Measurements from ENCODE around the gene NUDT12.

NUDT12 gene

GRCh38 chr5:103541114-103541513 lies 21.5 kb downstream of the NUDT12 start:
- DNase-seq (ENCODE audit: low read depth in 2 of 2), result no peak

DNA sequence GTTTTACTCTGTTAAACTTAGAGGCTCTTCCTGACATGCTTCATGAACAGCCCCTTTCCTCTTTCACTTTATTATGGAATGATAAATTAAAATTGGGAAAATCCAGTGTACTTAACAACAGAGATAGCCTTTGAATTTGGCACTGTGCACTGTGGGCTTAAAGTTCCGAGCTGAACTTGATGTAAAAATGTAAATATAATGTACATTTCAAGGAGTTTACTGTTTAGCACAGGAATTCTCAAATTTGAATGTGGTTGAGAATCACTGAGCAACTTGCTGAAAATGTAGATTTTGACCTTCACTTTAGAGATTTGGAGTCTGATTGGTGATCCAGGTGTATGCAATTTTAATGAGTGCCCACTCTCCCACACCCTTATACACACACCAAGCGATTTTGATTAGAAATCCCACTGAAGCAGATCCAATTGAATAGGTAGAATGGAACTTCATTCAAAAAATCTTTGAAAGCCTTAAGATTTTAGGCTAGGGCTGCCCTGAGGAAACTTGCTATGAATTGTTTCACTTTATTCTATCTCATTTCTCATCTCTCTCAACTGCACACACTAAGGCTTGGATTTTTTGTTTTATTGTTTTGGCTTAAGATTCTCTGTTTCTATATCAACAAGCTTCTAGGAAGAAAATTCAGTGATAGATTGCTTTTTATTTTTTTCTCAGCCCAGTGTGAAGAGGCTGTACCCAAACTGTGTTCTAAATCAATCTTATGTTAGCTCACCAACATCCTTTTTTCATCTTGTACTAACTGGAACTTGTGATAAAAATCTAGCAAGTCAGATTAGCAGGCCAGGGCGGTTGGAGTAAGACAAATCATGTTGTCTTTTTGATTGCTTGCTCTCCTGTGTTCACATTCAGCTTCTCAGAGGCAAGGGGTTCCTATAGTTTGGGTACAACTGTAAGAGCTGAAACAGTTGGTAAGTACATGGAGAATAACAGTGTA lies 22.9 kb downstream of the NUDT12 start:
- no peak for DNase-seq (ENCODE audit: low read depth in 2 of 2)

- DNase-seq (ENCODE audit: low read depth in 2 of 2), result no peak
These were observed 30.4 kb downstream of the NUDT12 start for GRCh38 chr5:103532086-103532734.

GRCh38 chr5:103526164-103526915 lies 36.2 kb downstream of the NUDT12 start:
- DNase-seq (ENCODE audit: low read depth in 2 of 2), result no peak

DNA sequence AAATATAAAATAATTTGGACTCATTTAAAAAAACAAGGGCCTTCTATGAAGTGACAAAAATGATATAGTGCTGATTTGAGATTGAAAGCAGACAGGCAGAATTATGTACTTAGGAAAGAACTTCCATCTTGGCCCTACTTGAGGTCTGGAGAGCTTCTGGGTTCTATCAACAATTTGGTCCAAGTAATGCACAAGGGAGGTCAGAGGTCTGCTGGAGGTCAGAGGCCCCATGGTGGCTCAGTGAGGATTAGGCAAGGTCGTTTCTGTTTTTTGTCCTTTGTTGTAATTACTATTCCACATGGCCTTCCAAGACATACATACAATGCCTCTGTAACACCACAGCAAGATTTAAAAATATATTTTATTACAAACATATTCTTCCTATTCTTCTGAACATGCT lies 37.2 kb downstream of the NUDT12 start:
- DNase-seq (ENCODE audit: low read depth in 2 of 2), result no peak

DNA sequence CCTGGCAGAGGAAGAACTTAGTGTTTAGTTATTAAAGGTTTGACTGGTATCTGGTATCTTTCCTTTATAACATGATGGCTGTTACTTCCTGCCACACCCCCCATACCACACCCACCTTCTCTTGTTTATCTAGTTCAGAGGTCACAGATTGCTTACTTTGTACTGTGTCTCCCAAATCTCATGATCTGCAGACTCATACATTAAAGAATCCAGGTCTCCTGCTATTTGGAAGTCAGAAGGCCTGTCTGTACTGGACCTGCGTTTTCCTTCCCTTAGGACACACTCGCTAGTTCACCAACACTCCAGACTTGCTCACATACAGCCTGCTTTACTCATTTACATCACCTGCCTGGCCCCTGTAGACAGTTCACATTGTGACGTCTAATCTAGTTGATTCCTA lies 39.3 kb downstream of the NUDT12 start:
- no peak for DNase-seq (ENCODE audit: low read depth in 2 of 2)

DNA sequence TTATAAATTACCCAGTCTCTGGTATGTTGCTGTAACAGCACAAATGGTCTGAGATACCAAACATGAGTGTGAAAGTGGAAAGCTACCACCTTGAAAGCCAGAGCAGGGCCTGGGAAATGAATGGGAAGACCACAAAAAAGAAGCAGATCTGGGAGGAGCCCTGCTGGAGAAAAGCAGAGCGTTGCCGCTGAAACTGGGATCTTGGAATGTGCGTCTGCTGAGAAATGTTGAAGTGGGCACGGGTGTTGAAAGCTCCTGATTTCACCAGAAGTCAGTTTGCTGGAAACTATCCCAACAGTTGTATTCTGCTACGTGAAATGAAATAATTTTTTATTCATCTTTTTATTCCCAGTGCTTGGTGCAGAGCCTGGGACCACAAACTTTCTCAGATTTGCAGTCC lies 40.0 kb downstream of the NUDT12 start:
- DNase-seq (ENCODE audit: low read depth in 2 of 2), result no peak

GRCh38 chr5:103519550-103519949 lies 43.0 kb downstream of the NUDT12 start:
- no peak for DNase-seq (ENCODE audit: low read depth in 2 of 2)

DNA sequence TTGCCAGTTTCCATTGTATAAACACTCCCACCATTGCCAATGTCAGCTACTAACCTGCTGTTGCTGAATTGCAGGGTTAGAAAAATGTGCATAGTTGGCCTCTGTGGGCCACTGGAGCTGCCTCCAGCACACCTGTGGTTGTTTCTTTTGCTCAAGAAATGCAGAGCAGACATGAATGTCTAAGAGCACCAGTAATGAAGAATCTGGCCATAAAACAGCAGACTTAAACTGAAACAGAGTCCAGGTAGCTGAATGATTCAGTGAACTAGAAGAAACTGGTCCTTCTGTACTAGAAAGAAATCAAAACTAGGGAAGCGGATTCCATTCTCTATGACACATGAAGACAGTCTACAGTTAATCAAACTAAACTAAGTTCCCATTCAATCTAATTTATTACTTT lies 48.2 kb downstream of the NUDT12 start:
- no peak for DNase-seq (ENCODE audit: low read depth in 2 of 2)

GRCh38 chr5:103513701-103514100 lies 48.9 kb downstream of the NUDT12 start:
- no peak for DNase-seq (ENCODE audit: low read depth in 2 of 2)

DNA sequence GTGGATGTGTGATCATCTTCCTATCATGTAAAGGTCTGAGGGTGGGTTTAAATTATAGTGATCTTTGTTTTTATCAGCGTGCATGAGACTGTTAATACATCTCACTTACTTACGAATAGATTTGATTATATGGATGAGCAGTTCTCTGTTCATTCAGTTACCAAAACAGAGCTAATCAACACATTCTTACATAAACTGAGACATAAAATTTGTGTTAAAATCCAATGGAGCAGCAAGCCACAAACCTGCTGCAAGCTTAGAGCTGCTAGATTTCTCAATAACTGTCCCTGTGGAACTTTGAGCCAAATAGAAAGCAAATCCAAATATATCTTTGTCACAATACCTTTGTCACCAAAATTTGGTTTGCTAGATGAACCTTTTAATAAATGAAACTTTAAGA lies 50.1 kb downstream of the NUDT12 start:
- DNase-seq (ENCODE audit: low read depth in 2 of 2), result no peak

DNA sequence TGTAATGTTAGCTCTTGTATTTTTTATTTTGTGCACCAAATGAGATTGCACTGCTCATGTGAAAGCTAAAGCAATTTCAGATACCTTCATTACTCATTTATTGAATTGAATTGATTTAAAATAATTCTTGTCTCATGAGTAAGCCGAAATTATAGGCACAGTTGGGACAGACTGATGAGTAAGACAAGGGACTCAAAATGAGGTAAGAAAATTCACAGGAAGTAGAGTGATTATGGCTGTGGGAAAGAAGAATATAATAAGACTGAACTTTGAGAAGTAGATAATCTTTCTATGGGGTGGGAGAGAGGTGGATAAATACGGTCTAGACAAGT lies 51.1 kb downstream of the NUDT12 start:
- no peak for DNase-seq (ENCODE audit: low read depth in 2 of 2)

GRCh38 chr5:103510851-103511553 lies 51.6 kb downstream of the NUDT12 start:
- no peak for DNase-seq (ENCODE audit: low read depth in 2 of 2)

DNA sequence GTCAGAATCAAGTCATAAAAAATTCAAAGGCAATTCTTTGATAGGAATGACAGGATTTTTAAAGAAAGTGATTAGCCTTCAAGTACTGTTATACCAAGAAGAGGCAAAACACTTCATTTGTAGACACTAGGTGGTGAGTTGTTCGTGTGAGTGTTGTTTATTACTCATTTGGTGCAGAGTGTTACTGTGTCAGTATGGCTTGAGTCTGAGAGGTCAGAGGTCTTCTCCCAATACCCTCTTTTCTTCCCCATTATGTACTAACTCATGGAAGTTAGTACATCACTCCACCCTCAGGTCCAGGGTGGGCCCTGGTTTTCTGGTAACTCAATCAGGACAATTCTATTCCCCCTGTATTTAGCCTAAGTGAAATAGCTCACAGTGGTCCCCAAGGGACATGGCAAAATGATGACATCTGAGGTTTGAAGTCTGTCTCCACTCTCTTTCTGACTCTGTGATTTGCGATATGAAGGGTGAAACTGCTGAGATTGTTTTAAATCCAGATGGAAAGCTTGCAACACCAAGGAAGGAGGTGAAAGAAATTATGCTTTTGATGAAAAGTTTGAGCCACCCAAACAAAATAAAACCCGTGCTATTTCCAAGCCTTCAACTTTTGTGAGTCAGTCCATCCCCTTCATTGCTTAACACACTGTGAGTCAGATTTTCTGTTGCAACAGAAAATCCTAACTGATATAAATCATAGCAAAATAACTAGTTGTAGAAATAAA lies 56.8 kb downstream of the NUDT12 start:
- no peak for DNase-seq (ENCODE audit: low read depth in 2 of 2)

GRCh38 chr5:103503066-103503465 lies 59.5 kb downstream of the NUDT12 start:
- DNase-seq (ENCODE audit: low read depth in 2 of 2), result no peak

DNA sequence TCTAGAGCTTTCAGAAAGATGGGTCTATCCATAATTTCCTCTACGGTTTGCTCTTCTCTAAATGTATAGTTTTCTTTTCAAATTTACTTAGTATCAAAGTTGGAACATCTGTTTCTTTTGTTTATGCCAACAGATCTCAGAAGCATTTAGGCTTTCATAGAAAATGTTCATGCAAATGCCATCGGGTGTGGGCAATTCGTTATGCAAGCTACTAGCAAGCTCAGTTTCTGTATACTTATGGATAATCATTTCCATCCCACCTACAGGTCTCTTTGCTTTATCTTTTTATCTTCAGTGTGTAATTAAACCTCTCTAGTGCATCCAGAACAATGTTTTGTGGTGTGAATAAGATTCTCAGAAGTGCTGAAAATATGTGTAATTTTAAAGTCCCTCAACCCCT lies 59.9 kb downstream of the NUDT12 start:
- no peak for DNase-seq (ENCODE audit: low read depth in 2 of 2)
